ENCODE data around the gene FAM120A.

GRCh38 chr9:93460689-93461413 lies 9.4 kb downstream of the FAM120A start:
- TF ChIP-seq POLR2A (IDR thresholded peaks at IDR 0.05; ENCODE audit: low read depth, low read length) (no peak), POLR2AphosphoS5 (IDR thresholded peaks at IDR 0.05; ENCODE audit: low read depth, low read length) (no peak), TAF1 (IDR thresholded peaks at IDR 0.05; ENCODE audit: low read depth, low read length) (no peak), POU2F2 (IDR thresholded peaks at IDR 0.05; ENCODE audit: low read depth, low read length) (no peak), SPI1 (IDR thresholded peaks at IDR 0.05; ENCODE audit: low read depth, low read length) (no peak), PAX5 (IDR thresholded peaks at IDR 0.05; ENCODE audit: insufficient read depth, low read length, severe bottlenecking) (no peak)

Data from GM12891 (cell line).